ENCODE measurements around the gene SPOCK3. TPM values are rescaled to one million over a fixed set of nuclear protein-coding genes. Genes with fewer than 3 reads are reported as not detected.

The SPOCK3 gene
- total RNA-seq, 4 donors from 2014 or later: not detected

GRCh38 chr4:167230744-167231143 lies 3.5 kb downstream of the SPOCK3 start:
- Histone ChIP-seq H3K27ac (no peak overlapping the region), H3K4me3 (no peak overlapping the region), H3K9me3 (no peaks in the 10 kb centered on the region), H3K27me3 (peaks cover 0 to 34% (median 3%) of the 10 kb centered on the region in 4 donors), H3K4me1 (peaks cover 4 to 18% (median 14%) of the 10 kb centered on the region in 3 donors), H3K36me3 (no peaks in the 10 kb centered on the region)
- intact Hi-C loops (cut with DNase I): no loop called here
- 85 to 90% methylated on average over 5 of the region's 5 CpGs for WGBS, 2 donors
- no peak for TF ChIP-seq CTCF (IDR thresholded peaks at IDR 0.05)
- TF ChIP-seq POLR2A (IDR thresholded peaks at IDR 0.05): no peak
- DNase-seq: no peak

- no peaks in the 10 kb centered on the region for H3K27me3 ChIP-seq
- TF ChIP-seq CTCF (IDR thresholded peaks at IDR 0.05) (no peak), POLR2A (IDR thresholded peaks at IDR 0.05) (no peak)
- no peaks in the 10 kb centered on the region for H3K9me3 ChIP-seq
- no peaks in the 10 kb centered on the region for H3K36me3 ChIP-seq
- 61 to 66% methylated on average over 2 of the region's 2 CpGs for WGBS, 2 donors
- no peak for DNase-seq
- no peaks in the 10 kb centered on the region for H3K4me1 ChIP-seq
- H3K4me3 ChIP-seq: no peak overlapping the region
- no peak overlapping the region for H3K27ac ChIP-seq
- intact Hi-C loops (cut with DNase I): no loop called here
Observed at GRCh38 chr4:167222099-167222498, 12.2 kb downstream of the SPOCK3 start.

- Histone ChIP-seq H3K4me3 (no peak overlapping the region), H3K4me1 (no peaks in the 10 kb centered on the region), H3K36me3 (no peaks in the 10 kb centered on the region), H3K27ac (no peak overlapping the region), H3K9me3 (no peaks in the 10 kb centered on the region), H3K27me3 (no peaks in the 10 kb centered on the region)
- intact Hi-C loops (cut with DNase I): no loop called here
- 90 to 94% methylated on average over 4 of the region's 4 CpGs for WGBS, 2 donors
- DNase-seq: no peak
- no peak for TF ChIP-seq CTCF (IDR thresholded peaks at IDR 0.05)
- TF ChIP-seq POLR2A (IDR thresholded peaks at IDR 0.05): no peak
Observed at GRCh38 chr4:167221084-167221483, 13.2 kb downstream of the SPOCK3 start.

- Histone ChIP-seq H3K27me3 (no peaks in the 10 kb centered on the region), H3K27ac (no peak overlapping the region), H3K4me1 (no peaks in the 10 kb centered on the region), H3K36me3 (no peaks in the 10 kb centered on the region), H3K9me3 (no peaks in the 10 kb centered on the region), H3K4me3 (no peak overlapping the region)
- intact Hi-C loops (cut with DNase I): no loop called here
- TF ChIP-seq POLR2A (IDR thresholded peaks at IDR 0.05): no peak
- no peak for TF ChIP-seq CTCF (IDR thresholded peaks at IDR 0.05)
- WGBS, 2 donors: 45 to 51% methylated on average over 3 of the region's 3 CpGs
- no peak for DNase-seq
Observed at GRCh38 chr4:167218022-167218608, 16.2 kb downstream of the SPOCK3 start.

- intact Hi-C loops (cut with DNase I): no loop called here
- DNase-seq: no peak
- TF ChIP-seq CTCF (IDR thresholded peaks at IDR 0.05) (no peak), POLR2A (IDR thresholded peaks at IDR 0.05) (no peak)
- H3K27me3 ChIP-seq: no peaks in the 10 kb centered on the region
- H3K4me3 ChIP-seq: no peak overlapping the region
- no peaks in the 10 kb centered on the region for H3K36me3 ChIP-seq
- H3K27ac ChIP-seq: no peak overlapping the region
- no peaks in the 10 kb centered on the region for H3K4me1 ChIP-seq
- 63 to 69% methylated on average over 2 of the region's 2 CpGs for WGBS, 2 donors
- H3K9me3 ChIP-seq: no peaks in the 10 kb centered on the region
Observed at GRCh38 chr4:167216783-167217182, 17.5 kb downstream of the SPOCK3 start.
